Activated CD4-positive, alpha-beta T cell treated with anti-CD3 and anti-CD28 coated beads, Interleukin-10, Interleukin-2, amounts not matched to agents 100 ng/mL and 50 ng/mL, durations not matched to agents 16 hours and 8 hours (primary cell): ENCODE results near the gene PIP5K1C.

ENCODE experiments used
- DNase-seq: peaks from one replicate; pipeline ENCODE4 v3.0.0-alpha.2; 2020

Gene PIP5K1C

DNA sequence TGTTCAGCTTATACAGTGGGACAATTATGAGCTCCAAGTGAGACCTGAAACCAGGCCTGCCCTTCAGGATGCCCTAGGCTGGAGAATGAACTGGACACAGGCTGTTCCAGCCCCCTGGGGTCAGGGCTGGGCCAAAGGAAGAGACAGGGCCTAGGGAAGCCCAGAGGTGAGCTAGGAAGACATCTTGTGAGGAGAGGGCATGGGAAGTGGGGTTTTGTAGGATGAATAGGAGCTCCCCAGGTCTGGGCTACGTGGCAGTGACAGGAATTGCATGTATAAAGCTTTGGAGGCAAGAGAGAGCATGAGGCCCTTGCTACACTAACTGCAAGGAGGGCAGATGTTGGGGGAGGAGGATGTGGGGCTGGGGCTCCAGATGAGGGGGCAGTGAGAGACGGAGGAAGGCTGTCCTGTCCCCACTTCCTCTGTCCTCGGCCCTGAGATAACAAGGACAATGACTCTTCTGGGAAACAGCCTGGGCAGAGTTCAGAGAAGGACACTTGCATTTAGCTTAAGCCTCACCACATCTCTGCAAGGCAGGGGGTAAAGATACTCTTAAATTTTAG is 92.1 kb downstream of the PIP5K1C start:
- DNase-seq: no peak

DNA sequence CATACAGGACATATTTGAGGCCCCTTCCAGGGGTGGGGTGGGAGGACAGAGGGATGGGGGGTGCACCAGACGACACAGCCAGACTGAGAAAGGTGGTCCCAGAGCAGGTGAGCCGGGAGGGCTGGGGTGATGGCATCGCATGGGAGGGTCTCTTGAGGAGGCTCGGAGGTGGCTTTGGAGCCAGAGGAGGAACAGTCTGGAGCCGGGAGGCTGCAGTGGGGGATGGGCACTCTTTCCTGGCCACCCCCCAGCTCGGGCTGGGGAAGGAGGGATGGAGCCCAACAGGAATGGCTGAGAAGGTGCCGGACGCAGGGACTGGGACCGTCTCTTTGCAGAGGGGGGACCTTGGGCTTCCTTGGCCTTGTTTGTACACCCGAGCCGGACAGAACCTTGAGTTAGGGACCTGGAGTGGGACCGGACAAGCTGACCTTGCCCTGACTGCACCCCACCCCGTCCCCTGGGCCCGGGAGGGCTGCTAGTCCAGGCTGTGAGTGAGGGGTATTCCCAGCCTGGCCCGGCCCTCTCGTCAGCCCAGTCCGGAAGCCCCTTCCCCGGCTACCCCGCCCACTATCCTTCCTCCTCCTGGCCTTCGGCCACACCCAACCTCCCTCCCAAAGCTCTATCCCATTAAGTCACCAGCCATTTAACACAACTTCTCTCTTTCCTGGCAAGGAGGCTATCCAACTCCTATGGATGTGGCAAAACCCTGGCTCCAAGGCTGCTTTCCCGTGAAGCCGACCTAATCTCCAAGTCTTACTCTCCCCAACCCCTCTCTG is 92.8 kb downstream of the PIP5K1C start:
- DNase-seq: no peak

DNA sequence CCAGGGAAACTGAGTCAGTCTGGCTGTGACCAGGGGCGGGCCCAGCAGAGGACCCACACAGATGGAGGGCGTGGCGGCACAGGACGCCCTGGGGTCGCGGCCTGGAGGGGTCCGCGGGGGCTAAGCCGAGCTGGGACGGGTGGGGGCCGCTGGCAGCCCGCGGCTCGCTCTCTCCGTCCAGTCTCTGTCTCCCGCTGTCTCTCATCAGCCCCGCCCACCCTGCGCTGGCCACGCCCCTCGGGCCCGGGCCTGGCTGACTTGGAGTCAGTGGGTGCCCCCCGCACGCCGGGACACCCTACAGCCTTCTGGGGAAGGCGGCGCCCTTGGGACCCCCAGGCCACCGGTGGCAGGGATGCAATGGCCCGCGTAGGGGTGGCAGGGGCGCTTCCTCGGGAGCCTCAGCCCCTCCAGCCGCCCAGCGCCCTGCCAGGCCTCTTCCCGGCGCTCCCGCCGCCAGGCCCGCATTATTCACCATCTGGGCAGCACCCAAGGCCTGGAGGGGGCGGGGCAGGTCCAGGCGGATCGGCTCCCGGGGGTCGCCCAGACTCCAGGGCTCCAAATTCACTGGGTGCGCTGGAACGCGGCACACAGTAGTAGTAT is 93.5 kb downstream of the PIP5K1C start, which contains the start of gene TBXA2R:
TBXA2R (minus strand) TSS at position 186 of the 600 bp plus-strand sequence. CDS start 6,241 bp downstream, outside the sequence.
- peak; percentile 32 for DNase-seq

DNA sequence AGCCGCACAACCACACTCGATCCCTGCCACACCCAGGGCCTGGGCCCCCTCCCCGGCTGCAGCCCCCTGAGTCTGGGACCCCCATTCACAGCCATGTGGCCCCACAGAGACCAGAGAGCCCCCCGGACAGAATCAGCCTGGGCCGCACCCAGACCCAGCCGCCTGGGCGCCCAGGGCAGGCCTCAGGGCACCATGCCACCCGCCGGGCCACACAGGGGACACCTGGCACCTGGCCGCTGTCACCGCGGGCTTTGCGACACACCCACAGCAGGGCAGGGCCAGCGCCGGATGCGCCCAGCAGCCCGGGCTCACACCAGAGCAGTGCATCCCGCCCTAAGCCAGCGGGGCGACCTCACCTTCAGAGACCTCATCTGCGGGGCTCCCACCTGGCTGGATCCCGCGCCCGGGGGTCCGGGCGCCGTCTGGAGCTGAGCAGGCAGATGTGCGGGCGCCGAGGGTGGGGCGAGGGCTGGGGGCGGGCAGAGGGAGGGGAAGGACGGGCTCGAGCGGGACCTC is 94.0 kb downstream of the PIP5K1C start:
- no peak for DNase-seq

DNA sequence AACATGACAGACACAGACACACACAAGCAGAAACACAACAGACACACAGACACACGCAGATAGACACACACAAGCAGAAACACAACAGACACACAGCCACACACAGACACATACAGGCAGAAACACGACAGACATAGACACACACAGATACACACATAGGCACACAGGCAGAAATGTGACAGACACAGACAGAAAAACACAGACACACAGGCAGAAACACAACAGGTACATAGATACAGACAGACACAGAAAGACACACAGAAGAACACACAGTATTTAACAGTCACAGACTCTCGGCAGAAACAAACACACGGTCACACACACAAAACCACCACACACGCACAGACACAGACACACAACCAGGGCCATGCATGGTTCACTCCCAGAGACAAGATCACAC is 94.5 kb downstream of the PIP5K1C start:
- DNase-seq: no peak

DNA sequence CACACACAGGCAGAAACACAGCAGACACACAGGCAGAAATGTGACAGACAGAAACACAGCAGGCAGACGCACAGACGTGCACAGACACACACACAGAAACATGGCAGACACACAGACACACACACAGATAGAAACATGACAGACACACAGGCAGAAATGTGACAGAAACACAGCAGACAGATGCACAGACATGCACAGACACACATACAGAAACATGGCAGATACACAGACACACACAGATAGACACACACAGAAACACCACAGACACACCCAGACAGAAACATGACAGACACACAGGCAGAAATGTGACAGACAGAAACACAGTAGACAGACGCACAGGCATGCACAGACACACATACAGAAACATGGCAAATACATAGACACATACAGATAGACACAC is 94.9 kb downstream of the PIP5K1C start:
- no peak for DNase-seq

DNA sequence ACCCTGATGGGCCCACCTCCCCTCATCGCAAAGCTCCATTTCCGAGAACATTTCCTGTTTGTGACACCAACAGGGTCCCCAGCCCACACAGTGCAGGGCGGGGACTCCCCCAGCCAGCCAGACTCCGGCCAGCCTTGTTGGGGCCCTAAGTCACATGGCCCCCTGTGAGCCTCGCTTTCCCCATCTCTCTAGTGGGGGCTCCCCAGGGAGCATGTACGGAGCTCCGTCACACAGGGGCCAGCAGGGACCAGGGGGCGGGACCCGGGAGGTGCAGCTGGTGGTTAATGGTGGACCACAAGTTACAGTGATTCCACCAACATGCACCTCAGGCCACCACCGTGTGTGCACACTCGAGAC is 95.3 kb downstream of the PIP5K1C start:
- no peak for DNase-seq

DNA sequence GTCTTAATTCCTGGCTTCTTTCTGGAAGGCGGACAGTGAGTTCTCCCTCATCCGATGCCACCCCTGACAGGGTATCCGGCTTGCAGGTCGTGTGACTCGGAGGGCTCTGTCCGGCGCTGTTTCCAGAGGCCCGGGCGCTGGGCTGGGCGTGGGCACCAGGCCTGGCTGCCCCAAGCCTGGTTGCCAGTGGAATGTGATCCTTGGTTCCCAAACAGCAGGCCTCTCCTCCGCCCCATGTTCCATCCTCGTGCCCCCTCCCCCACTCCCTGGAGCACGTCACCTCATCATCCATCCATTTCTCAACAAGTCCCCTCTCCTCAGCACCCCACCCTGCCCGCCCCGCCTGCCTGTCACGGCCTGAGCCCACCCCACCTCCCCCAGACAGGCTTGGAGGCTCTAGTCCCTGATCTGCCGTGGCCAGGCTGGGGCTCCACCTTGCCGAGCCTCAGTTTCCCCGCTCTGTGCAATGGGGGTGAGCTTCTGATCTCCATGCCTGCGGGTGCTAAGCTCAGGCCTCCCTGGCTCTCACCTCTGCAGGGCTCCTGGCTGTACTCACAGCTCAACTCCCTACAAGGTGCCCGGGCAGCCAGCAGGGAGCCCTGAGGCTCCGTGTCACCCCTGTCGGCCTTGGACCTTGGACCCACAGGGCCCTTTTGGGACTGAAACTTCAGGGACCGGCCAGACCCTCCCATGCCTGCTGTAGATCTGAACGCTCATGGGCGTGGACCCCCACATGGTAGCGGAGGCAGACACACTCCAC is 95.9 kb downstream of the PIP5K1C start:
- DNase-seq: no peak

DNA sequence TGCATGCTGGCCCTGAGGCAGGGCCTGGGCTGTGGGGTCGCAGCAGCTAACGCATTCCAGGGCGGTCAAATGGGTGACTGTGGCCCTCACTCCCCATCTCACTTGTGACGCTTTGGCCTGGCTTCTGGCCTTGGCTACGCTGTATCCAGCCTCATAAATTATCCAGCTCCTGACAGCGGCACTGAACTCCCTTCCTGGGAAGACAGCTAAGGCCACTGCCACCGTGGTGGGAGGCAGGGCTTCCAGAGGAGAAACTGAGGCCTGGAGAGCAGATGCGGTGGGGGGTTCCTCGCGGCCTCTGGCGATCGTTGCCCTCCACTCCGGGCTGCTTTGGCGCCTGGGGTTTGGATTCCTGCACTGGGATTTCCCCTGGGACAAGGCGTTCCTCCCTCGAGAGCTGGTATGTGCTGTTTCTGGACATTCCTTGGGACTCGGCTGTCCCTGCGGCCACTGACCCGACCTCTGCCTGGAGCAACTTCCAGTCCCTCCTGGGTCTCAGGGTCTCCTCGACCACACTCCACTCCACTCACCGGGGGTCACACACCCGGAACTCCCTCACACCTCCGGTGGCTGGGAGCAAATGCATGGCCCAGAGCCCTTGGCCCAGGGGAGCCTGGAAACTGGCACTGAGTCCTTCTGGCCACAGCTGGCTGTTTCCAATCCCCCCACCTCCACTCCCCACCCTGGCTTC is 97.0 kb downstream of the PIP5K1C start:
- DNase-seq: no peak

- no peak for DNase-seq
Measured at GRCh38 chr19:3601021-3601420, 99.2 kb downstream of the PIP5K1C start.

GRCh38 chr19:3599776-3600187 is 100.5 kb downstream of the PIP5K1C start:
- no peak for DNase-seq

DNA sequence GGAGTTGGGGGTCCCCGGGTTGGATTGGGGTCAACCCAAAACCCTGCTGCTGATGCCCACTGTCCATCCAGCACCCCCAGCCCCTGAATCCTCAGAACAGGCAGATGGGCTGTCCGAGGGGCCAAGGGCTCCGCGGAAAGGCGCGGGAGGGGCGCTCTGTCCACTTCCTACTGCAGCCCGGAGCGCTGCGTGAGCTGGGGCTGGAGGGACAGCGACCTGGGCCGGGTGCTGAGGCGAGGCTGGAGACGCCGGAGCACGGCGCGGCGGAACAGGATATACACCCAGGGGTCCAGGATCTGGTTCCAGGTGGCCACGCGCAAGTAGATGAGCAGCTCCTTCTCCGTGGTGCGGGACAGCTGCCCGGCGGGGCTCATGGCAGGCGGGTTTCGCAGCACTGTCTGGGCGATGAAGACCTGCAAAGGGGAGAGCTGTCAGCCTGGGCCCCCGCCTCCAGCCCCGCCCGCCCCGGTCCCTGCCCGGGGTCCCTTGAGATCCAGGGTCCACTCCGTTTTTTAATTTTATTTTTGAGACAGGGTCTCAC is 104.7 kb downstream of the PIP5K1C start:
- DNase-seq: no peak

- DNase-seq: no peak
Measured at GRCh38 chr19:3593156-3593555, 107.1 kb downstream of the PIP5K1C start.

GRCh38 chr19:3591876-3592613 is 108.2 kb downstream of the PIP5K1C start:
- DNase-seq: no peak

DNA sequence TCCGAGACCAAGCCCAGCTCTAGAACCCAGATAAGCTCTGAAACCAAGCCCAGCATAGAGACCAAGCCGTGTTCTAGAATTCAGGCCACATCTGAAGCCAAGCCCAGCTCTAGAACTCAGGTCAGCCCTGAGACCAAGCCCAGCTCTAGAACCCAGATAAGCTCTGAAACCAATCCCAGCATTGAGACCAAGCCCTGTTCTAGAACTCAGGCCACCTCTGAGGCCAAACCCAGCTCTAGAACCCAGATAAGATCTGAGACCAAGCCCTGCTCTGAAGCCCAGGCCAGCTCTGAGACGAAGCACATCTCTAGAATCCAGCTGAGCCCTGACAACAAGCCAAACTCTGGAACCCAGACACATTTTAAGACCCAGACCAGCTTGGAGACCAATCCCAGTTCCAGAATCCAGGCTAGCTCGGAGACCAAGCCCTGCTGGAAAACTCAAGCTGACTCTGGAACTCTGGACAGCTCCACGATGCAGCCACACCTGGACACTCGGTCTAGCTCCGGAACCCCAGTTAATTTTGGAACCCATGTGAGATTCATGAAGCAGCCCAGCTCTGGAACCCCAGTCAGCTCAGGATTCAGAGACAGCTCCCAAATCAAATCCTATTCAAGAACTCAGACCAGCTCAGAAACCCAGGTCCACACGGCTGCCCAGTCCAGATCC is 109.1 kb downstream of the PIP5K1C start:
- DNase-seq: no peak

GRCh38 chr19:3589949-3590348 is 110.3 kb downstream of the PIP5K1C start:
- DNase-seq: no peak

DNA sequence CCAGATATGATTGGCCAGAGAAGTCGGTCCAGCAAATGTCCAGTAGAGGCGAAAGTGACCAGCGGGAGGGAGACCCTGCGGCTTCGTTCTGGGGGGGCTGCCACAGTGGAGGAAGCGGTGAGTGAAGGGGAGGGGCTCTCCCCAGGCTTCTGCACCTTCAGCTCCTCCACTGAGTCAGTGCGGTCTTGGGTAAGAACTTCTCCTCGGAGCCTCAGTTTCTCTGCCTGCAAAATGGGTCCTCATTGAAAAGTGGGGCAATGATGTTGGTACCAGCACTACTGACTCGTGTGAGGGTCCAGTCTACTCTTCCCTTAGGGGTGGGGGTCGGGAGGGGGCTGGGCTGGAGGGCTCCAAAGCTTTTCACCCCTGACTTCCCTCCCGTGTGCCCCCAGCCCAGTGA is 110.8 kb downstream of the PIP5K1C start:
- no peak for DNase-seq

GRCh38 chr19:3586707-3587346 is 113.4 kb downstream of the PIP5K1C start:
- DNase-seq: no peak

GRCh38 chr19:3586127-3586626 is 114.1 kb downstream of the PIP5K1C start:
- DNase-seq: peak; percentile 21
